ENCODE results near the gene OPTC.
"Not testable (repeated sequence)": the region's sequence is repeated elsewhere in the genome, so short reads cannot be mapped to it uniquely, and the experiment has no call there.

Gene OPTC

GRCh38 chr1:203493901-203494300 lies at the start of gene OPTC:
Gene OPTC, plus strand, starts transcription at chr1:203494153. Its CDS starts 1,853 bp downstream, at chr1:203496006.
- no peak for DNase-seq (ENCODE audit: low read depth in 2 of 2)

- DNase-seq (ENCODE audit: low read depth in 2 of 2), result no peak
These were observed 49.8 kb upstream of the OPTC start for GRCh38 chr1:203444171-203444576.

- no peak for DNase-seq (ENCODE audit: low read depth in 2 of 2)
These were observed 46.8 kb upstream of the OPTC start for GRCh38 chr1:203447151-203447550.

- not testable (repeated sequence) for DNase-seq (ENCODE audit: low read depth in 2 of 2)
These were observed 46.4 kb upstream of the OPTC start for GRCh38 chr1:203447598-203447997.

GRCh38 chr1:203448521-203449061 lies 45.4 kb upstream of the OPTC start:
- DNase-seq (ENCODE audit: low read depth in 2 of 2), result no peak

DNA sequence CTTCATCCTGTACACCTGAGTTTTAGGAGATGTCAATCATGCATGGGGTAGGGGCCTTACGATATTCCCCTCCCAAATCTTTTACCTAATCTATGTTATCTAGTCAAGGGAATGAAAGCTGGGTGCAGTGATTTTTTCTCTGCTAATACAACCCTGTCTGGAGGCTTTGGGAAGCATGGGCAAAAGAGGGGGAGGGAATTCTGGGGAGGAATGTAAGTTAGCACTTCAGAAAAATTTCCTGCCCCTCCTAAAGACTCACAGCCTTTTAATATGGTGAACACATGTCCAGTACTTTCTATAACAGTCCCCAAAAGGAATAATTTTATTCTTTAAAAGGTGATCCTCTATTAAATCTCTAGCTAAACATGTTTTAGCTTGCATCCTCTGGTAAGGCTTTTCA lies 44.0 kb upstream of the OPTC start:
- no peak for DNase-seq (ENCODE audit: low read depth in 2 of 2)

DNA sequence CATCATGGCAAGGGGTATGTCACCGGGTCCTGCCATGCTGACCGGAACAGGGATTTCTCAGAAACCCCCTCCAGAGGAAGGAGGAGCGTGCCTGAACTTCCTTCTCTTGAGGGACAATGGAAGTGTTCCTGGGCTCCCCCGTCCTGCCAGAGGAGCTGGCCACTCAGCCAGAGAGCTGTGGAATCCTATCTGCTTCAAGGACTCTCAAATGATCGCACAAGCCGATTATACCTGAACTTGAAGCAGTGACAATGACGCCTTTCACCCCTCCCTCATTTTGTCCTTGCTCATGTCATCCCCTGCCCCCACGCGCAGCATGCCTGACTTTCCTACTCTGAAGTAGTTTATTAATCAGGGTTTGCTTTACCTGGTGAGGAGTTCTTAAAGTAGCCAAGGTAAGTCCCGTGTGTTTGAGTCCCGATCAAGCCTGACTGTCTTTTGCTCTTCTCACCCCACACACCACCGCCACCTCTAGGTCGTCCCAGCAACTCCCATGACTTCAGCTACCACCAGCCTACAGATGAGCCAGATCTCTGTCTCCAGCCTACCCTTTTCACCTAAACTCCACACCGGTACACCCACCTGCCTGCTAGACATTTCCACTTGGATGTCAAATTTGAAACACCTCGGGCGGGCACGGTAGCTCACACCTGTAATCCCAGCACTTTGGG lies 43.3 kb upstream of the OPTC start:
- no peak for DNase-seq (ENCODE audit: low read depth in 2 of 2)

DNA sequence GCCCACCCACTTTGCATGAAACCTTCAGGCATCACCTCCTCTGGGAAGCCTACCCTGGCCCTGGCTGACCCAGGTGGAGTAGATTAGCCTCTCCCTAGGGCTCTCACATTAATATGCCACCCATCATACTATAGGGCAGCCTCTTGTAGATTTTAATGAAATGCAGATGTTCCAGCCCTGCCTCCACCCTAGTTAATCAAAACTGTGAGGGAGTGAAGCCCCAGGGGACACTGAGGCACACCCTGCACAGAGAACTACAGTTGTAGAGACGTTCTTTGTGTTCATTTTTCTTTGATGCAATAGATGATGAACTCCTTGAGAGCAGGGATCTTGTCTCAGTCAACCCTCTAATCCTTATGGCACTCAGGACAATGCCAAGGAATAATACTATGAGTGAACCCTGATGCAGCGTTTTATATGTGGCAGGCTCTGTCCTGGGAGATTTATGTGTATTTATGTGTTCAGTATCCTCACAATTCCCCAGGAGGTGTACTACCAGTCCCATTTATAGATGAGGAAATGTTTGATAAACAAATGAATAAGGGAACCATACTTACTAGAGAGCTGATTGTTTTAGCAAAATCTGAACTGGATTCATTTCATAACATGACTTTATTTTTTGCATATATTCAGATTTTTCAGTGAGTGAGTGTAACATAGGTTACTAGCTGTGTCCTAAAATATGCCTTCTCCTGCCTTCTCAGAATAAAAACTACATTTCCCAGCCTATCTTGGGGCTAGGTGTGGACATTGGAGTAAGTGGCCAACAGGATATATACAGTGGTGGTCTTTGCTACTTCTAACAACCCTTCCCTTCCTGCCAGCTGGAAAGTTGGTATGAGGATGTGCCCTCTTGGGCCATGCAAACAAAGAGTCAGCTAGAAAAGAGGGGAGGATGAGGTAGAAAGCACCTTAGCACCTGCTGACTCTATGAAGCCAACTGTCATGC lies 41.8 kb upstream of the OPTC start:
- DNase-seq (ENCODE audit: low read depth in 2 of 2), result no peak

DNA sequence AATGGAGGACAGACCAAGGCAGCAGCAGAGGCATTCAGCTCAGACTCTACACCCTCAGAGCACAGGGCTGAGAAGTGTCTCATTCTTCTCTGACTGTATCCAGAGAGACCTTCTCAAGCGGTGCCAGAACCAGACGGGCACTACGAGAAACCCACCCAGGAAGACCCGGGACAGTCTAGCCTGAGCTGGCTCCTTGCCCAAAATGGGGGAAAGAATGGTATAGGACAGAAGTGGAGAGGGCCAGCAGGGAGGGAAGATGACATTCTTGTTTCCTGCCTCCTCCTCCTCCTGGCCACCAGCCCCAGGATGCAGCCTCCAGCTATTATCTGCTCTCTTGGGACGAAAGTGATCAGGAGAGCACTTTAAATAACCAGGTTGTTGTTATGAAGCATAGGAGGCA lies 40.9 kb upstream of the OPTC start:
- DNase-seq (ENCODE audit: low read depth in 2 of 2), result no peak

DNA sequence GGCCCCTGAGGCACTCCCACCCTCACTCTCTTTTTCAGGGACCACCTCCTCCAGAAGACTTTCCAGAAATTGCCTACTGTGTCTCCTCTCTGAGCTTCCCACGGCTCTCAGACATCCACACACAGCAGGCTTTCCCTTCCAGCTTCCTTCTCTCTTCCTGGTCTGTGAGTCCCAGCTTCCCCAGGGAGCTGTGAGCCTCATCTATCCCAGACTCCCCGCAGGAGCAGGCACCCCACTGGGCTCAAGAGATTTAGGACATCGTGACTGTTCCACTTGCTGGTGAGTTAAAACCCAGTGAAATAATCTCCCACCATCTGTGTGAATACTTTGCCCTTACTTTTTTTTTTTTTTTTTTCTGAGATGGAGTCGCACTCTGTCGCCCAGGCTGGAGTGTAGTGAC lies 40.3 kb upstream of the OPTC start:
- no peak for DNase-seq (ENCODE audit: low read depth in 2 of 2)

- DNase-seq (ENCODE audit: low read depth in 2 of 2), result no peak
These were observed 38.9 kb upstream of the OPTC start for GRCh38 chr1:203454986-203455471.

GRCh38 chr1:203455706-203456105 lies 38.2 kb upstream of the OPTC start:
- DNase-seq (ENCODE audit: low read depth in 2 of 2), result no peak

DNA sequence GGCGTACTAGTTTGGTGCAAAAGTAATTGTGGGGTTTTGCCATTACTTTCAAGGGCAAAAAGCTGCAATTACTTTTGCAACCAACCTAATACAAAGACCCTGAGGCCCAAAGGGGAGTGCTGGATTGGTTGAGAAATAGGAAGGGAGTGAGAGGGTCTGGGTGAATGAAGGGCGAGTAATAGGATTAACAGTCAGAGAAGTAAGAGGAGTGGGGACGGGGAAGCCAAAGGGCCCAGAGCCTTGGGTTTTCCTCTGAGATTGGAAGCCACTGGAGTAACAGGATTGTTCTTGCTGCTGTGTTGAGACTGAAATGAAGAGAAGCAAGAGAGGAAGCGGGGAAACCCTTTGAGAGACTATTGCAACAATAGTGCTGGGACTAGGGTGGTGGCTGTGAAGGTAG lies 37.4 kb upstream of the OPTC start:
- DNase-seq (ENCODE audit: low read depth in 2 of 2), result no peak

DNA sequence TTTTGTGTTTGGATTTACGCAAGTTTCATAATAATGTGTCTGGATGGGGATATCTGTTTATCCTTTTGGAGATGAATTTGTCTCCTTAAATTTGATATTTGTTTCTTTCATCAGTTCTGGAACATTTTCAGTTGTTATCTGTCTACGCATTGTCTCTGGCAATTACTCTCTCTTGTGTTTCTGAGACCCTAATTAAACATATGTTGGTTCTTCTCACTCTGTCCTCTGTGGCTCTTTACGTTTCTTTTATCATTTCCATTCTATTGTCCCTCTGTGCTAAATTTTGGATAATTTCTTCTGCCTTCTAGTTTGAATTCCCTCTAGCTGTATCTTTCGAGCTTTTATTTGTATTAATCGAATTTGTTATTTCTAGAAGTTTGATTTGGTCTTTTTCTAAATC lies 35.9 kb upstream of the OPTC start:
- DNase-seq (ENCODE audit: low read depth in 2 of 2), result no peak

DNA sequence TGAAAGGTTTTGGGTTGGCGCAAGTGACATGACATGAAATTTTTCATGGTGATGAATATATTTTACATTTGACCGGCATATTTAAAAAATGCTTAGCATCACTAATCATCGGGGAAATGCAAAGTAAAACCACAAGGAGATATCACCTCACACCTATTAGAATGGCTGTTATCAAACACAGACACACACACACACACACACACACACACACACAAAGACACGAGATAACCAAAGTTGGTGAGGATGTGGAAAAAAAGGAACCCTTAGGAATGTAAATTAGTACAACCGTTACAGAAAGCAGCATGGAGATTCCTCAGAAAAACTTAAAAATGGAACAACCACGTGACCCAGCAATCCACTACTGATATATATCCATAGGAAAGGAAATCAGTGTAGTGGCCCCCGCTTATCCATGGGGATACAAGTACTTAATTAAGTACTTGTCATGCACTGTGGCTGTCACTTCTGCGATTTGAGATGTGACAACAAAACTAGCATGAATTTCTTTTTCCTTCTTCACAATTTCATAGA lies 34.2 kb upstream of the OPTC start:
- no peak for DNase-seq (ENCODE audit: low read depth in 2 of 2)

DNA sequence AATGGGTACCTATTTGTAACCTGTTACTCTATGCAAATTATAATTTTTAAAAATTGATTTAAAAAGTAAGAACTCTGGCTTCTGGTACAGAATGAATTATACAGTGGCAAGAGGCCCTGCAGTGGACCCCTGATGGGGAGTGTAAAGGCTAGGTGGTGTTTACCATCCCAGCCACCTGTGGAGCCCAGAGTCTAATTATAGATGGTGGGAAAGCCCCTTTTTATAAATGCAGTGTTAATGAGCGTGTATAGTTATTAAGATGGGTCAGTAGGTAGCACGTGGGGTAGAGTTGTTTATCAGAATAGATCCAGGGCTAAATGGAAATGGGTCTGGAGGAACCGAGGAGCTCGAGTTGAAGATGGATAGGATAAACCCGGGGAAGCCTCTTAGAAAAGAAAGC lies 32.2 kb upstream of the OPTC start:
- DNase-seq (ENCODE audit: low read depth in 2 of 2), result no peak

DNA sequence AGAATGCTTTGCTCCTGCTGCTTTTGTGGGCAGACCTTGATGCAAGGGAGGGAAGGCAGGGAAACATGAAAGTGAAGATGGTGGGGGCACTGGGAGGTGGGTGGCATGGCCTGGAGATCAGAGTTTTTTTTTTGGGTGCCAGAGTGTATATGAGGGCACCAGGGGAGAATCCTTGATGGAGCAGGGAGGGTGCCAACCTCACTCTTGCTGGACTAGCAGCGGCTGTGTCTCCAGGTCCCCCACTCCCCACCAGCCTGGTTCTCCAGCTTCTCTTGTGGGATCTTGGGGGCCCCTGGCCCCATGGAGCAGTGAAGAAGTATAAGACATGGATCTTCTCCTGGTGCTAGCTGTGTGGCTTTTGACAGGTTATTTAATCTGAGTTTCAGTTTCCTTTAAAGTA lies 31.8 kb upstream of the OPTC start:
- DNase-seq (ENCODE audit: low read depth in 2 of 2), result no peak

DNA sequence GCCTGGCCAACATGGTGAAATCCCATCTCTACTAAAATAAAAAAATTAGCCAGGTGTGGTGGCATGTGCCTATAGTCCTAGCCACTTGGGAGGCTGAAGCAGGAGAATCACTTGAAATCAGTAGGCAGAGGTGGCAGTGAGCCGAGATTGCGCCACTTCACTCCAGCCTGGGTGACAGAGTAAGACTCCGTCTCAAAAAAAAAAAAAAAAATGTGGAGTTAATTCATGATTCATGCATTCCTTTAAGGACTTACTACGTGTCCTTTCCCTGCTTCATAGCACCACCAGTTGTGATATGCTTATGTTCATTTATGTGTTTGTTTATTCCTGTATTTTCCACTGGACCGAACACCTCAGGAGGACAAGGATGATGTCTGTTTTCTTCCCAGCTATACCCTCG lies 31.1 kb upstream of the OPTC start:
- no peak for DNase-seq (ENCODE audit: low read depth in 2 of 2)

DNA sequence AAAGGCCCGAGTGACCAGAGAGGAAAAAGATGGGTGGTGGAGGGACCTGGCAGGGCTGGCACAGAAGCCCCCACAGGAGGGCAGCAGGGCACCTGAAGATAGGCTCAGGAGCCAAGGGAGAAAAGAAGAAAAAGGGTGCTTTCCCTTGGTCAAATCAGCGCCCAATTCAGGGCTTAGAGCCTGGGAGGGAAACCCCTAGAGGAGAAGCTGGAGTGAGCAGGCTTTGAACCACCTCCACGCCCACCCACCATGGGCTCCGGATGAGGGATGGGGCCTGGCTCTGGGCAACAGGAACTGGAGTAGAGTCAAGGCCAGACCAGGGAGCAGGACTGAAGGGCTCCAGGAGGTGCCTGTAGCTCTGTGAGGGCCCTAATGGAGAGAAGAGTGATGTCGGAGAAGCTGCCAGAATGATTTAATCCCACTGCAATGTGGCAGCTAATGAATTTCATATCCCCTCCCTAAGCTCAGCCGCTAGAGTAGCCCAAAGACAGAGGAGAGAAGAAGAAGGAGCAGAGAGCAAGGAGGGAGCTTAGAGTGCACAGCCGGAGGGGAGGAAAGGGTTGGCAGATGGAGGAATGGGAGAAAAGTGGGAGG lies 30.4 kb upstream of the OPTC start:
- no peak for DNase-seq (ENCODE audit: low read depth in 2 of 2)

GRCh38 chr1:203464226-203464625 lies 29.7 kb upstream of the OPTC start:
- no peak for DNase-seq (ENCODE audit: low read depth in 2 of 2)

GRCh38 chr1:203464743-203465142 lies 29.2 kb upstream of the OPTC start:
- no peak for DNase-seq (ENCODE audit: low read depth in 2 of 2)
